OCI-LY7 (cell line): ENCODE results near the gene TOMM20L. TPM values are rescaled to one million over a fixed set of nuclear protein-coding genes. Genes with fewer than 3 reads are reported as not detected.
A peak's percentile ranks its signal among the peaks of the same experiment; 100 is the strongest.

Source experiments
- BruUV-seq: library from RNA; stranded (reverse); fragments of 400-500 nt; replicated peaks from 2 replicates; lab custom pipeline; 2021; lab: Mats Ljungman, UMichigan
- CTCF ChIA-PET: fragments of 300-600 bp; sonication (Branson Sonifier 250); formaldehyde crosslinking; loops from one replicate; lab custom pipeline; 2022; ENCODE audit warnings: antibody characterized with exemption; ENCODE audit not compliant: unreplicated experiment; lab: Charles Lee
- POLR2A ChIA-PET: fragments of 300-600 bp; sonication (Branson Sonifier 250); formaldehyde crosslinking; loops from one replicate; lab custom pipeline; 2022; ENCODE audit warnings: antibody characterized with exemption; lab: Charles Lee
- DNase-seq: peaks from one replicate; pipeline ENCODE4 v3.0.0-alpha.2; 2015; ENCODE audit warnings: low spot score
- H2AFZ ChIP-seq: fragments of 200-600 bp; sonication (generic), shearing (Covaris generic); 2 replicates; pipeline ENCODE4 v1.6.1; 2014; ENCODE audit warnings: mild to moderate bottlenecking, antibody characterized with exemption, low read length, moderate library complexity
- H3K27ac ChIP-seq: fragments of 200-600 bp; sonication (generic); 2 replicates; pipeline ENCODE4 v1.5.1; 2014; ENCODE audit warnings: mixed run types, low read depth, mild to moderate bottlenecking, moderate library complexity, low read length, inconsistent platforms; ENCODE audit not compliant: poor library complexity, severe bottlenecking
- H3K36me3 ChIP-seq: fragments of 200-600 bp; sonication (generic); 2 replicates; pipeline ENCODE4 v1.6.1; 2014; ENCODE audit warnings: mild to moderate bottlenecking, antibody characterized with exemption, low read length, moderate library complexity, mixed read lengths; ENCODE audit not compliant: insufficient read depth
- H3K4me1 ChIP-seq: fragments of 200-600 bp; sonication (generic); 2 replicates; pipeline ENCODE4 v1.5.1; 2014; ENCODE audit warnings: mild to moderate bottlenecking, low read length; ENCODE audit not compliant: insufficient read depth, poor library complexity, severe bottlenecking
- H3K4me2 ChIP-seq: fragments of 200-600 bp; sonication (generic); 2 replicates; pipeline ENCODE4 v1.6.1; 2014; ENCODE audit warnings: mild to moderate bottlenecking, low read length
- H3K4me3 ChIP-seq: fragments of 200-600 bp; sonication (generic); 2 replicates; pipeline ENCODE4 v1.5.1; 2014; ENCODE audit warnings: mild to moderate bottlenecking, low read depth, low read length; ENCODE audit not compliant: poor library complexity, severe bottlenecking
- H3K79me2 ChIP-seq: fragments of 200-600 bp; sonication (generic); 2 replicates; pipeline ENCODE4 v1.6.1; 2016; ENCODE audit warnings: low read depth, mild to moderate bottlenecking, low read length, moderate library complexity, mixed read lengths; ENCODE audit not compliant: insufficient read depth
- H3K9me2 ChIP-seq: fragments of 200-600 bp; sonication (generic); 2 replicates; pipeline ENCODE4 v1.6.1; 2016; ENCODE audit warnings: mild to moderate bottlenecking, low read length, mixed read lengths; ENCODE audit not compliant: insufficient read depth
- H3K9me3 ChIP-seq: fragments of 200-600 bp; sonication (generic); 2 replicates; pipeline ENCODE4 v1.6.1; 2014; ENCODE audit warnings: mild to moderate bottlenecking, mixed run types, low read length, mixed read lengths
- H4K20me1 ChIP-seq: fragments of 200-600 bp; sonication (generic); 2 replicates; pipeline ENCODE4 v1.6.1; 2014; ENCODE audit warnings: mild to moderate bottlenecking, antibody characterized with exemption, low read length, moderate library complexity, mixed read lengths; ENCODE audit not compliant: insufficient read depth
- CTCF ChIP-seq: fragments of 200-600 bp; sonication (generic); conservative IDR thresholded peaks from 2 replicates; pipeline ENCODE4 v1.5.1; 2014; ENCODE audit warnings: mild to moderate bottlenecking, antibody characterized with exemption, low read length, moderate library complexity, mixed read lengths
- EZH2phosphoT487 ChIP-seq: fragments of 200-600 bp; sonication (generic); IDR thresholded peaks from 2 replicates; pipeline ENCODE4 v1.6.1; 2018; ENCODE audit warnings: low read depth, borderline replicate concordance, mild to moderate bottlenecking, mixed run types, antibody characterized with exemption, low read length, moderate library complexity, mixed read lengths
- intact Hi-C: fragments of 100-400 bp; cut with micrococcal nuclease; formaldehyde crosslinking; loops from one replicate; pipeline ENCODE4 v1.10.0; 2022; ENCODE audit not compliant: unreplicated experiment
- total RNA-seq, 2 experiments: library from RNA; depleted of rRNA in 1 of 2; stranded (reverse); fragments of >200 nt in 1 of 2; shearing (Covaris generic) in 1 of 2; gene quantifications; 2 replicates each; pipeline ENCODE4 v1.2.3, GENCODE V29; 2014 to 2022

The TOMM20L gene
- total RNA-seq, 2 experiments from 2014 or later: not detected

GRCh38 chr14:58426670-58427280 is 31.0 kb downstream of the TOMM20L start:
- H2AFZ ChIP-seq: peak overlapping the region; percentile 90
- BruUV-seq: TSS peak; percentile 80
- TF ChIP-seq EZH2phosphoT487 (no peak), CTCF (no peak)
- CTCF ChIA-PET: no interaction called here
- POLR2A ChIA-PET: interaction anchor here (0.7 to 1.9 kb wide), 6 partner anchors 57 to 318 kb away, joined by 3 to 13 read pairs (median 3); partner anchors contain the start of genes ACTR10 and ARID4A
- H3K9me2 ChIP-seq: no peaks in the 10 kb centered on the region
- peaks cover 69% of the 10 kb centered on the region for H3K79me2 ChIP-seq
- H3K36me3 ChIP-seq: peaks cover 49% of the 10 kb centered on the region
- peak overlapping the region; percentile 95 for H3K4me3 ChIP-seq
- H3K4me2 ChIP-seq: peak overlapping the region; percentile 75
- peak overlapping the region; percentile 94 for H3K27ac ChIP-seq
- H3K4me1 ChIP-seq: peaks cover 33% of the 10 kb centered on the region
- H4K20me1 ChIP-seq: no peaks in the 10 kb centered on the region
- intact Hi-C loops: loop anchor here (1.0 to 5.0 kb wide), 2 partner anchors 128 to 179 kb away; partner anchors contain the start of gene ARID4A
- no peaks in the 10 kb centered on the region for H3K9me3 ChIP-seq
- DNase-seq: peak; percentile 77

- Histone ChIP-seq H3K4me1 (peaks cover 33% of the 10 kb centered on the region), H3K4me2 (peak within 1 kb of the TSS; percentile 86), H3K36me3 (peaks cover 47% of the 10 kb centered on the region), H3K27ac (peak within 1 kb of the TSS; percentile 94), H3K4me3 (peak within 1 kb of the TSS; percentile 95), H3K9me3 (no peaks in the 10 kb centered on the region), H3K9me2 (no peaks in the 10 kb centered on the region), H2AFZ (peak within 1 kb of the TSS; percentile 90), H3K79me2 (peaks cover 69% of the 10 kb centered on the region), H4K20me1 (no peaks in the 10 kb centered on the region)
- TF ChIP-seq CTCF: no peak
- TF ChIP-seq EZH2phosphoT487: no peak
- POLR2A ChIA-PET: interaction anchor here (0.5 to 1.9 kb wide), 7 partner anchors 9 to 319 kb away, joined by 3 to 13 read pairs (median 4); partner anchors contain the start of genes ACTR10 and ARID4A
- CTCF ChIA-PET: no interaction called here
- intact Hi-C loops: loop anchor here (1.0 to 5.0 kb wide), 2 partner anchors 129 to 180 kb away; partner anchors contain the start of gene ARID4A
- BruUV-seq: no TSS peak
- peak; percentile 99 for DNase-seq
Observed at GRCh38 chr14:58427281-58428117, 31.8 kb downstream of the TOMM20L start, which contains the start of the genes KIAA0586 and TIMM9. TSS of gene KIAA0586 (plus strand) at chr14:58427719. CDS start at chr14:58428265, 546 bp downstream. TSS of gene TIMM9 (minus strand) at chr14:58427531. CDS start at chr14:58411945, 15,586 bp downstream.
